ENCODE measurements around the gene IPCEF1. TPM values are rescaled to one million over a fixed set of nuclear protein-coding genes. Genes with fewer than 3 reads are reported as not detected.

The IPCEF1 gene
- total RNA-seq, 1 experiment from 2014 or later = 0.57 TPM

DNA sequence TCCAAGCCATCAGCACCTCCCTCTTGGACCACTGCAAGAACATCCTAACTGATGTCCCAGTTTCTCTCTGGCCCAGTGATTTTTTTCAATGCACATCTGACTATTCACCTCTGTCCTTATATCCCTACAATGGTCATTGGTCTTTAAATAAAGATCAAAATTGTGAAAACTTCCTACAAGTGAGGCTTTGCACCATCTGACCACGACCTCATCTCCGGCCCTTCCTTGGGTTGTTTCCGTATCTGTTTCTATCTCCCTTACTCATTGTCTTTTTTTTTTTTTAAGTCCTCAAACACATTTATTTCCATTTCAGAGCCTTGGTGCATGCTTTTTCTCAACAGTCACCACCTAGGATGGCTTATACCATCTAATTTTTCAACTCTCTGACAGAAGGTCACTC, 88.1 kb downstream of the IPCEF1 start:
- Histone ChIP-seq H4K20me1 (ENCODE audit: insufficient read depth) (no peaks in the 10 kb centered on the region), H3F3A (ENCODE audit: insufficient read depth, low read depth) (no peaks in the 10 kb centered on the region; the same call in 1 of the 2 replicates), H3K79me2 (ENCODE audit: low read depth) (no peaks in the 10 kb centered on the region), H3K27ac (no peak overlapping the region), H3K4me2 (no peak overlapping the region), H3K4me1 (replicated peaks; ENCODE audit: insufficient read depth) (no peaks in the 10 kb centered on the region), H3K4me3 (no peak overlapping the region), H3K9me2 (ENCODE audit: insufficient read depth) (no peaks in the 10 kb centered on the region), H3K36me3 (ENCODE audit: low read depth) (no peaks in the 10 kb centered on the region), H3K9me3 (ENCODE audit: insufficient read depth, low read depth) (no peaks in the 10 kb centered on the region), H2AFZ (no peak overlapping the region), H3K27me3 (ENCODE audit: insufficient read depth, low read depth) (no peaks in the 10 kb centered on the region)
- intact Hi-C loops (cut with micrococcal nuclease; ENCODE audit: unreplicated experiment) = no loop called here
- ChIA-PET CTCF (no interaction called here), POLR2A (ENCODE audit: unreplicated experiment) (no interaction called here)
- no TSS peak for BruUV-seq (replicated peaks)
- TF ChIP-seq, protein P1, sequence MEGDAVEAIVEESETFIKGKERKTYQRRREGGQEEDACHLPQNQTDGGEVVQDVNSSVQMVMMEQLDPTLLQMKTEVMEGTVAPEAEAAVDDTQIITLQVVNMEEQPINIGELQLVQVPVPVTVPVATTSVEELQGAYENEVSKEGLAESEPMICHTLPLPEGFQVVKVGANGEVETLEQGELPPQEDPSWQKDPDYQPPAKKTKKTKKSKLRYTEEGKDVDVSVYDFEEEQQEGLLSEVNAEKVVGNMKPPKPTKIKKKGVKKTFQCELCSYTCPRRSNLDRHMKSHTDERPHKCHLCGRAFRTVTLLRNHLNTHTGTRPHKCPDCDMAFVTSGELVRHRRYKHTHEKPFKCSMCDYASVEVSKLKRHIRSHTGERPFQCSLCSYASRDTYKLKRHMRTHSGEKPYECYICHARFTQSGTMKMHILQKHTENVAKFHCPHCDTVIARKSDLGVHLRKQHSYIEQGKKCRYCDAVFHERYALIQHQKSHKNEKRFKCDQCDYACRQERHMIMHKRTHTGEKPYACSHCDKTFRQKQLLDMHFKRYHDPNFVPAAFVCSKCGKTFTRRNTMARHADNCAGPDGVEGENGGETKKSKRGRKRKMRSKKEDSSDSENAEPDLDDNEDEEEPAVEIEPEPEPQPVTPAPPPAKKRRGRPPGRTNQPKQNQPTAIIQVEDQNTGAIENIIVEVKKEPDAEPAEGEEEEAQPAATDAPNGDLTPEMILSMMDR (conservative IDR thresholded peaks at IDR 0.05) = no peak
- TF ChIP-seq EZH2 (IDR thresholded peaks at IDR 0.05; ENCODE audit: low read depth) = no peak
- no peak for DNase-seq

DNA sequence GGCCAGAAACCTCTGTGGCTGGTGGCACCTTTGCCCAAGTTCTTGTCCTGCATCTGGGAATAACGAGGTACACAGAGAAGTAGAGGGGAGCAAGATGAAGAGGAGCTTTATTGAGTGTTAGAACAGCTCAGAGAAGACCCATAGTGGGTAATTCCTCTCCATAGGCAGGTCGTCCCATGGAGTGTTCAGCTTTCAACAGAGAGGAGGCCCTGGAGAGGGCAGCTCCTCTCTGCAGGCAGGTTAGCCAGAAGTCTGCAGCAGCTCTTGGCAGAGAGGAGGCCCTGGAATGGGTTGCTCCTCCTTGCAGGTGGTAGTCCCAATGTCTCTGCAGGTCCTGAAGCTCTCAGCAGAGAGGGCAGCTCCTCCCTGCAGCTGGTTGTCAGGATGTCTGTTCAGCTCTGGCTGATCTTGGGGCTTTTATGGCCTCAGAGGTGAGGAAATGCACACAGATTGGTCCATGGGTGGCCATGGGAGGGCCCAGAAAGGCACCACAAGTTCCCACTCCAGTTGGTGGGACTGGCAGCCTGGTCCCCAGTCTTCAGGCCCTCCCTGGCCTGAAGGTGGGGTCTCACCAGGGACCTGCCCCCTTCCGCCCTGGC, 89.0 kb downstream of the IPCEF1 start:
- H3K79me2 ChIP-seq (ENCODE audit: low read depth) = no peaks in the 10 kb centered on the region
- TF ChIP-seq, protein P1 (conservative IDR thresholded peaks at IDR 0.05) = no peak
- no peak for TF ChIP-seq EZH2 (IDR thresholded peaks at IDR 0.05; ENCODE audit: low read depth)
- no peaks in the 10 kb centered on the region for H3K9me3 ChIP-seq (ENCODE audit: insufficient read depth, low read depth)
- no TSS peak for BruUV-seq (replicated peaks)
- no peak for DNase-seq
- no peaks in the 10 kb centered on the region; the same call in 1 of the 2 replicates for H3F3A ChIP-seq (ENCODE audit: insufficient read depth, low read depth)
- H3K4me2 ChIP-seq = no peak overlapping the region
- intact Hi-C loops (cut with micrococcal nuclease; ENCODE audit: unreplicated experiment) = no loop called here
- no peak overlapping the region for H3K27ac ChIP-seq
- POLR2A ChIA-PET (ENCODE audit: unreplicated experiment) = no interaction called here
- CTCF ChIA-PET = no interaction called here
- H2AFZ ChIP-seq = no peak overlapping the region
- H3K36me3 ChIP-seq (ENCODE audit: low read depth) = no peaks in the 10 kb centered on the region
- H3K9me2 ChIP-seq (ENCODE audit: insufficient read depth) = no peaks in the 10 kb centered on the region
- no peaks in the 10 kb centered on the region for H3K4me1 ChIP-seq (replicated peaks; ENCODE audit: insufficient read depth)
- no peaks in the 10 kb centered on the region for H3K27me3 ChIP-seq (ENCODE audit: insufficient read depth, low read depth)
- no peak overlapping the region for H3K4me3 ChIP-seq
- H4K20me1 ChIP-seq (ENCODE audit: insufficient read depth) = no peaks in the 10 kb centered on the region

DNA sequence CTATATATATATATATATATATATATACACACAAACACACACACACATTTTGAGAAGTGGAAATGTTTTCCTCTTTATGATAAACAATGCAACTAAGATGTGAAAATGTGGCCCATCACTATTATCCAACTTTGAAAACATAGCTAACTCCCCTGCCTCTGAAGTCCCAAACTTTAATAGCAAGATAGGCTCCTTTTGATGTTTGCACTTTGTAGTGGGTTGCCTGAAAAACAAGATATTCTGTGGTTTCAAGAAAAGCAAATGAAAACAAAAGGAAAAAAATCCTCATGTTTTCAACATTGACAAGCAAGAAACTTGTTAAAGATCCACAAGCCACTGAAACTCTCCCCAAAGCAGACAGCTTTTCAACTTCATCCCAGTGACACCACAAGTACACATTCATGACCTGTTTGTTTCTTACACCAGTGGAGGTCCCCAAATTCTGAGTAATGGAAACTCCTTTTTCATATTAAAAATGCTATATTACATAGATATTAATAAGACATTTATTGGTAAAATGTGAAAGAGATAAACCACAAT, 90.0 kb downstream of the IPCEF1 start:
- intact Hi-C loops (cut with micrococcal nuclease; ENCODE audit: unreplicated experiment) = no loop called here
- H4K20me1 ChIP-seq (ENCODE audit: insufficient read depth) = no peaks in the 10 kb centered on the region
- no peak for DNase-seq
- no peak overlapping the region for H3K4me3 ChIP-seq
- CTCF ChIA-PET = interaction anchor here (0.7 kb wide), 1 partner anchor 419 kb away, joined by 4 read pairs; no protein-coding TSS in a partner anchor
- no peaks in the 10 kb centered on the region for H3K9me3 ChIP-seq (ENCODE audit: insufficient read depth, low read depth)
- H3K79me2 ChIP-seq (ENCODE audit: low read depth) = no peaks in the 10 kb centered on the region
- no TSS peak for BruUV-seq (replicated peaks)
- no peak overlapping the region for H3K4me2 ChIP-seq
- TF ChIP-seq, protein P1 (conservative IDR thresholded peaks at IDR 0.05) = no peak
- TF ChIP-seq EZH2 (IDR thresholded peaks at IDR 0.05; ENCODE audit: low read depth) = no peak
- H3F3A ChIP-seq (ENCODE audit: insufficient read depth, low read depth) = no peaks in the 10 kb centered on the region; the same call in 1 of the 2 replicates
- no peaks in the 10 kb centered on the region for H3K9me2 ChIP-seq (ENCODE audit: insufficient read depth)
- H3K36me3 ChIP-seq (ENCODE audit: low read depth) = no peaks in the 10 kb centered on the region
- H2AFZ ChIP-seq = no peak overlapping the region
- H3K27ac ChIP-seq = no peak overlapping the region
- H3K4me1 ChIP-seq (replicated peaks; ENCODE audit: insufficient read depth) = no peaks in the 10 kb centered on the region
- POLR2A ChIA-PET (ENCODE audit: unreplicated experiment) = interaction anchor here (0.7 kb wide), 1 partner anchor 11 kb away, joined by 3 read pairs; no protein-coding TSS in a partner anchor
- H3K27me3 ChIP-seq (ENCODE audit: insufficient read depth, low read depth) = no peaks in the 10 kb centered on the region
